ENCODE data around the gene TBX4.
"Not testable (repeated sequence)": the region's sequence is repeated elsewhere in the genome, so short reads cannot be mapped to it uniquely, and the experiment has no call there.

Gene TBX4

GRCh38 chr17:61527441-61527840 is 75.2 kb downstream of the TBX4 start:
- H3K4me1 Mint-ChIP-seq (ENCODE audit: low read depth); H3K36me3 Mint-ChIP-seq (ENCODE audit: low read depth); H3K4me3 Mint-ChIP-seq; H3K27ac Mint-ChIP-seq; H3K9me3 Mint-ChIP-seq: not testable (repeated sequence)
- H3K27me3 Mint-ChIP-seq (ENCODE audit: low read depth), result peaks cover 26% of the 10 kb centered on the region

- H3K4me3 Mint-ChIP-seq, result no peak overlapping the region
- H3K4me1 Mint-ChIP-seq (ENCODE audit: low read depth), result no peaks in the 10 kb centered on the region
- peaks cover 26% of the 10 kb centered on the region for H3K27me3 Mint-ChIP-seq (ENCODE audit: low read depth)
- no peaks in the 10 kb centered on the region for H3K9me3 Mint-ChIP-seq
- no peak overlapping the region for H3K27ac Mint-ChIP-seq
- no peaks in the 10 kb centered on the region for H3K36me3 Mint-ChIP-seq (ENCODE audit: low read depth)
Measured at GRCh38 chr17:61528171-61528570, 75.9 kb downstream of the TBX4 start.

GRCh38 chr17:61531223-61531622 is 79.0 kb downstream of the TBX4 start:
- H3K9me3 Mint-ChIP-seq, result no peaks in the 10 kb centered on the region
- H3K27me3 Mint-ChIP-seq (ENCODE audit: low read depth), result peaks cover 16% of the 10 kb centered on the region
- H3K4me1 Mint-ChIP-seq (ENCODE audit: low read depth), result no peaks in the 10 kb centered on the region
- H3K27ac Mint-ChIP-seq, result no peak overlapping the region
- no peaks in the 10 kb centered on the region for H3K36me3 Mint-ChIP-seq (ENCODE audit: low read depth)
- no peak overlapping the region for H3K4me3 Mint-ChIP-seq

- peaks cover 10% of the 10 kb centered on the region for H3K27me3 Mint-ChIP-seq (ENCODE audit: low read depth)
- H3K4me3 Mint-ChIP-seq, result no peak overlapping the region
- H3K9me3 Mint-ChIP-seq, result no peaks in the 10 kb centered on the region
- H3K27ac Mint-ChIP-seq, result no peak overlapping the region
- H3K36me3 Mint-ChIP-seq (ENCODE audit: low read depth), result no peaks in the 10 kb centered on the region
- no peaks in the 10 kb centered on the region for H3K4me1 Mint-ChIP-seq (ENCODE audit: low read depth)
Measured at GRCh38 chr17:61532826-61533225, 80.6 kb downstream of the TBX4 start.

DNA sequence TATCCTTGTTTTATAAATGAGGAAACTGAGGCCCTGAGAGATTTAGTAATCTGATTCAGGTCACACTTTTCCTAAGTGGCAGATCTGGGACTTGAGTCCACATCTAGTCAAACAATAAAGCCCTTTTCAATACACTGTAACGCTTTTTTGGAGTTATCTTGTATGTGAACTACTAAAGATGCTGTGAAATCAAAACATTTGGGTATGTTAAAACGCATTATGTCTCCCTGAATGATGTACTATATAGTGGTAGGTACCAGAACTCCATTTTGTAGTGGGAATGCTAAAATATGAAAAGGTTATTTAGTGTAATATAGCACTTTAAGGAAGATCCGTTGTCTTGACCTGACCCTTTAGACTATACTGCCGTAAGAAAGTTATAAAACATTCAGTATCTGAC is 81.6 kb downstream of the TBX4 start:
- H3K27ac Mint-ChIP-seq, result no peak overlapping the region
- no peak overlapping the region for H3K4me3 Mint-ChIP-seq
- H3K36me3 Mint-ChIP-seq (ENCODE audit: low read depth), result no peaks in the 10 kb centered on the region
- no peaks in the 10 kb centered on the region for H3K9me3 Mint-ChIP-seq
- no peaks in the 10 kb centered on the region for H3K4me1 Mint-ChIP-seq (ENCODE audit: low read depth)
- peaks cover 10% of the 10 kb centered on the region for H3K27me3 Mint-ChIP-seq (ENCODE audit: low read depth)

GRCh38 chr17:61534414-61534813 is 82.2 kb downstream of the TBX4 start:
- H3K9me3 Mint-ChIP-seq, result no peaks in the 10 kb centered on the region
- H3K36me3 Mint-ChIP-seq (ENCODE audit: low read depth), result no peaks in the 10 kb centered on the region
- H3K4me3 Mint-ChIP-seq, result no peak overlapping the region

More at GRCh38 chr17:61534414-61534813, 82.2 kb downstream of the TBX4 start:
- Mint-ChIP-seq H3K4me1 (ENCODE audit: low read depth) (no peaks in the 10 kb centered on the region), H3K27me3 (ENCODE audit: low read depth) (peaks cover 10% of the 10 kb centered on the region), H3K27ac (no peak overlapping the region)

All from T-helper 1 cell treated with Interleukin-12 subunit alpha and Interleukin-12 subunit beta and Interleukin-4 antibody, amounts not matched to agents 30 μg/mL and 1 μg/mL, for 36 hours (primary cell).